OCI-LY1 (cell line): ENCODE results near the gene KIF20A.

ENCODE experiments used
- H2AFZ ChIP-seq: fragments of 200-600 bp; sonication (generic), shearing (Covaris generic); 2 replicates; pipeline ENCODE4 v1.6.0; 2014; ENCODE audit warnings: antibody characterized with exemption, mild to moderate bottlenecking, low read length
- H3F3A ChIP-seq: fragments of 200-600 bp; sonication (generic), shearing (Covaris generic); 2 replicates; pipeline ENCODE4 v1.6.0; 2014; ENCODE audit warnings: mild to moderate bottlenecking, antibody characterized with exemption, low read length, moderate library complexity; ENCODE audit not compliant: insufficient read depth
- H3K27ac ChIP-seq: fragments of 200-600 bp; sonication (generic); 2 replicates; pipeline ENCODE4 v1.5.1; 2014; ENCODE audit warnings: low read length, mixed run types, mild to moderate bottlenecking, low read depth; ENCODE audit not compliant: poor library complexity, severe bottlenecking
- H3K27me3 ChIP-seq: fragments of 200-600 bp; sonication (generic); 2 replicates; pipeline ENCODE4 v1.6.0; 2014; ENCODE audit warnings: antibody characterized with exemption, mild to moderate bottlenecking, low read length, moderate library complexity; ENCODE audit not compliant: insufficient read depth
- H3K36me3 ChIP-seq: fragments of 200-600 bp; sonication (generic); 2 replicates; pipeline ENCODE4 v1.6.1; 2014; ENCODE audit warnings: mild to moderate bottlenecking, antibody characterized with exemption, low read length, moderate library complexity, mixed read lengths; ENCODE audit not compliant: insufficient read depth
- H3K4me1 ChIP-seq: fragments of 200-600 bp; sonication (generic); 2 replicates; pipeline ENCODE4 v1.5.1; 2014; ENCODE audit warnings: mild to moderate bottlenecking, low read length, moderate library complexity; ENCODE audit not compliant: insufficient read depth, severe bottlenecking
- H3K4me2 ChIP-seq: fragments of 200-600 bp; sonication (generic), shearing (Covaris generic); 2 replicates; pipeline ENCODE4 v1.6.1; 2014; ENCODE audit warnings: low read length
- H3K4me3 ChIP-seq: fragments of 200-600 bp; sonication (generic); 2 replicates; pipeline ENCODE4 v1.5.1; 2014; ENCODE audit warnings: low read length, low read depth, mild to moderate bottlenecking, mixed read lengths; ENCODE audit not compliant: poor library complexity, severe bottlenecking
- H3K79me2 ChIP-seq: fragments of 200-600 bp; shearing (Covaris generic); 2 replicates; pipeline ENCODE4 v1.6.1; 2016; ENCODE audit warnings: mixed run types, low read length, mixed read lengths; ENCODE audit not compliant: insufficient read depth
- H3K9ac ChIP-seq: fragments of 200-600 bp; sonication (generic), shearing (Covaris generic); 2 replicates; pipeline ENCODE4 v1.6.1; 2014; ENCODE audit warnings: mild to moderate bottlenecking, low read length, mixed read lengths
- H3K9me2 ChIP-seq: fragments of 200-600 bp; sonication (generic), shearing (Covaris generic); 2 replicates; pipeline ENCODE4 v1.6.1; 2014; ENCODE audit warnings: low read depth, mild to moderate bottlenecking, low read length, mixed read lengths
- H3K9me3 ChIP-seq: fragments of 200-600 bp; shearing (Covaris generic); 2 replicates; pipeline ENCODE4 v1.6.1; 2014; ENCODE audit warnings: low read length, mixed read lengths
- H4K20me1 ChIP-seq: fragments of 200-600 bp; sonication (generic), shearing (Covaris generic); 2 replicates; pipeline ENCODE4 v1.6.0; 2016; ENCODE audit warnings: mild to moderate bottlenecking, low read length; ENCODE audit not compliant: insufficient read depth
- CTCF ChIP-seq: fragments of 200-600 bp; sonication (generic), shearing (Covaris generic); IDR thresholded peaks from 2 replicates; pipeline ENCODE4 v1.5.1; 2017; ENCODE audit warnings: mild to moderate bottlenecking, antibody characterized with exemption, low read length, moderate library complexity, mixed read lengths
- EZH2 ChIP-seq: fragments of 200-600 bp; sonication (generic), shearing (Covaris generic); IDR thresholded peaks from 2 replicates; pipeline ENCODE4 v1.8.0; 2017; ENCODE audit warnings: borderline replicate concordance, mixed run types, mild to moderate bottlenecking, antibody characterized with exemption, low read length, moderate library complexity, mixed read lengths

The KIF20A gene

GRCh38 chr5:138223532-138223931 is 44.6 kb downstream of the KIF20A start:
- Histone ChIP-seq H3K4me2 (no peak overlapping the region), H3K27me3 (no peaks in the 10 kb centered on the region; the same call in 1 of the 2 replicates), H3K4me1 (no peaks in the 10 kb centered on the region), H2AFZ (no peak overlapping the region), H3K36me3 (no peaks in the 10 kb centered on the region; the same call in 1 of the 2 replicates), H3K79me2 (no peaks in the 10 kb centered on the region), H3K9me3 (peaks cover 12% of the 10 kb centered on the region), H3K9ac (no peak overlapping the region), H3K27ac (no peak overlapping the region), H3F3A (no peaks in the 10 kb centered on the region), H3K9me2 (no peaks in the 10 kb centered on the region), H3K4me3 (no peak overlapping the region), H4K20me1 (no peaks in the 10 kb centered on the region)
- TF ChIP-seq EZH2 (no peak), CTCF (no peak)

GRCh38 chr5:138224712-138225111 is 45.8 kb downstream of the KIF20A start:
- Histone ChIP-seq H3K4me3 (no peak overlapping the region), H3K36me3 (no peaks in the 10 kb centered on the region; the same call in 1 of the 2 replicates), H3K79me2 (no peaks in the 10 kb centered on the region), H3F3A (no peaks in the 10 kb centered on the region), H3K9me3 (peaks cover 12% of the 10 kb centered on the region), H3K27ac (no peak overlapping the region), H3K9me2 (no peaks in the 10 kb centered on the region), H3K27me3 (no peaks in the 10 kb centered on the region; the same call in 1 of the 2 replicates), H3K9ac (no peak overlapping the region), H2AFZ (no peak overlapping the region), H3K4me2 (no peak overlapping the region), H3K4me1 (no peaks in the 10 kb centered on the region), H4K20me1 (no peaks in the 10 kb centered on the region)
- no peak for TF ChIP-seq EZH2
- TF ChIP-seq CTCF: no peak

GRCh38 chr5:138226910-138227309 is 48.0 kb downstream of the KIF20A start:
- Histone ChIP-seq H2AFZ (no peak overlapping the region), H3K4me2 (no peak overlapping the region), H4K20me1 (no peaks in the 10 kb centered on the region), H3F3A (no peaks in the 10 kb centered on the region), H3K79me2 (no peaks in the 10 kb centered on the region), H3K27me3 (no peaks in the 10 kb centered on the region; the same call in 1 of the 2 replicates), H3K27ac (no peak overlapping the region), H3K9ac (no peak overlapping the region), H3K4me3 (no peak overlapping the region), H3K36me3 (no peaks in the 10 kb centered on the region; the same call in 1 of the 2 replicates), H3K4me1 (no peaks in the 10 kb centered on the region), H3K9me3 (peaks cover 12% of the 10 kb centered on the region), H3K9me2 (no peaks in the 10 kb centered on the region)
- TF ChIP-seq CTCF: no peak
- TF ChIP-seq EZH2: no peak
